GM12873 (cell line): ENCODE data around the gene ZNF688.

Source experiments
- TF ChIP-seq, protein P1 (sequence below): IDR thresholded peaks from 2 replicates; pipeline ENCODE4 v1.5.1; 2012; ENCODE audit warnings: low read depth, mild to moderate bottlenecking, moderate library complexity, low read length, control low read depth; ENCODE audit not compliant: insufficient read depth; ENCODE audit errors: missing control alignments

The ZNF688 gene

DNA sequence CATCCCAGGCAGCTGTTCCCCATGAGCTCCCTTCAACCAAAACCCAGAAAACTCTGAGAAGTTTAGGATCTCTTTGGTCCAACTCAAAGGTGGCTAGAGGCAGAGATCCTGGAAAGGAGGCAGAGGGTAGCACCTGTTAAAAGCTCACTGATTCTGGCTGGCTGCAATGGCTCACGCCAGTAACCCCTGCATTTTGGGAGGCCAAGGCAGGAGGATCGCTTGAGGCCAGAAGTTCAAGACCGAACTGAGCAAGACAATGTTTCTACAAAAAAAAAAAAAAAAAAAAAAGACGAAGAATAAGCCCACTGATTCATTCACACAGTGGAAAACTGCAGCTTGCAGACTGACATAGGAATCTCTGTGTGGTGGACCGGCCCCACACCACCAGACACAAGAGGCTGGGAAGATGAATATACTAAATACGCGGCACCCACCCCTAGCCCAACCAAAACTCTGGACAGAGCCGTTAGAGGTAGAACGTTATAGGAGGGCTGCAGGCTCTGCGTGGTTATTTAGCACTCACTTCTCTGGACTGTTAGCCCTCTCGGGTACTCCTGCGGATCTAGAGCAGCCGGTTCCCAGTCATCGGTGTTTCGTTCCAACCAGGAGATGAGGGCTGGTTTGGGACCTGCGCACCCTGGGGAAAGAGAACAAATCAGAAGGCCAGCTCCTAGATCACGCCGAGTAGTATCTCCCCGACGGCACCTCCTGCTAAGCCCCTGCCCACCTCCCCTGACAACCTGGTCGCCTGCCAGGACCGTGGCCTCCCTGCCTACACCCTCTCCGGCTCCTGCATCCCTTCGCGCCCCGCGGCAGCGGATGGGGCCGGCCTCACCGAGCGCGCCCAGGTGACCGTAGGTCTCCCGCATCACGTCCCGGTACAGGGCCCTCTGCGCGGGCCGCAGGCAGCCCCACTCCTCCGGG, 37.8 kb upstream of the ZNF688 start:
- TF ChIP-seq, protein P1, sequence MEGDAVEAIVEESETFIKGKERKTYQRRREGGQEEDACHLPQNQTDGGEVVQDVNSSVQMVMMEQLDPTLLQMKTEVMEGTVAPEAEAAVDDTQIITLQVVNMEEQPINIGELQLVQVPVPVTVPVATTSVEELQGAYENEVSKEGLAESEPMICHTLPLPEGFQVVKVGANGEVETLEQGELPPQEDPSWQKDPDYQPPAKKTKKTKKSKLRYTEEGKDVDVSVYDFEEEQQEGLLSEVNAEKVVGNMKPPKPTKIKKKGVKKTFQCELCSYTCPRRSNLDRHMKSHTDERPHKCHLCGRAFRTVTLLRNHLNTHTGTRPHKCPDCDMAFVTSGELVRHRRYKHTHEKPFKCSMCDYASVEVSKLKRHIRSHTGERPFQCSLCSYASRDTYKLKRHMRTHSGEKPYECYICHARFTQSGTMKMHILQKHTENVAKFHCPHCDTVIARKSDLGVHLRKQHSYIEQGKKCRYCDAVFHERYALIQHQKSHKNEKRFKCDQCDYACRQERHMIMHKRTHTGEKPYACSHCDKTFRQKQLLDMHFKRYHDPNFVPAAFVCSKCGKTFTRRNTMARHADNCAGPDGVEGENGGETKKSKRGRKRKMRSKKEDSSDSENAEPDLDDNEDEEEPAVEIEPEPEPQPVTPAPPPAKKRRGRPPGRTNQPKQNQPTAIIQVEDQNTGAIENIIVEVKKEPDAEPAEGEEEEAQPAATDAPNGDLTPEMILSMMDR: no peak

GRCh38 chr16:30606004-30606403, 34.5 kb upstream of the ZNF688 start:
- TF ChIP-seq, protein P1: no peak

DNA sequence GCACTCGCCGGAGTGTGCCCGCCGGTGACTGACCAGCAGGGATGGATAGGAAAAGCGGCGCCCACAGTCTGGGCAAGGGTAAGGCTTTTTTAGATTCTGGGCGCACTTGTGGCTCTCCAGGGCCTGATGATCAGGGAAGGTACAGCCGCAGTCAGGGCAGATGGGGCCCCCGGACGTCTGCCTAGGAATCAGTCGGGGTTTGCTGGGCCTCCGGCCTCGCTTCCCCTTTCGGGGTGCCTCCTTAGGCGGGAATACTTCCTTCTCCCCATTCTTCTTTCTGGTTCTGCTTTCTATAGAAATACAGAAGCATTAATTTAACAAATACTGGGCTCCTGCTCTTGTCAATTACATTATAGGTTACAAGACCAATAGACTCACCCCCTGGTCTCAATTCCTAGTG, 33.6 kb upstream of the ZNF688 start:
- TF ChIP-seq, protein P1: no peak

- TF ChIP-seq, protein P1: no peak
Observed at GRCh38 chr16:30604316-30604947, 32.9 kb upstream of the ZNF688 start.

DNA sequence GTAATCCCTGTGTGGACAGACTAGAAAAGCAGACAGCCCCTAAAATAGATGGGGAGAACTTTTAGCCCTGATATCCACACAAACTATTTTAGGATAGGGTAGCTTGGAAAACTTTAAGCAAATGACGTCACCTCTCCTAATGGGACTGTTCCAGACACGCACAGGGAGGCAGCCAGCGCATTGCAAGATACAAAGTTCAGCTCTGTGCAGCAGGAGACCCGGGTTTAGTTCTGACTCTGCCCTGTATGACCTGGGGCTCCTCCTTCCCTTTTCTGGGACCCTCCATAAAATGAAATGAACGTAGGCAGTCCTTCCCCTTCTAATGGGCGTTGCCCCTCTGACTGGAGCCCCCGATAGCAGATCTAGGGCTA, 32.4 kb upstream of the ZNF688 start:
- TF ChIP-seq, protein P1: no peak

DNA sequence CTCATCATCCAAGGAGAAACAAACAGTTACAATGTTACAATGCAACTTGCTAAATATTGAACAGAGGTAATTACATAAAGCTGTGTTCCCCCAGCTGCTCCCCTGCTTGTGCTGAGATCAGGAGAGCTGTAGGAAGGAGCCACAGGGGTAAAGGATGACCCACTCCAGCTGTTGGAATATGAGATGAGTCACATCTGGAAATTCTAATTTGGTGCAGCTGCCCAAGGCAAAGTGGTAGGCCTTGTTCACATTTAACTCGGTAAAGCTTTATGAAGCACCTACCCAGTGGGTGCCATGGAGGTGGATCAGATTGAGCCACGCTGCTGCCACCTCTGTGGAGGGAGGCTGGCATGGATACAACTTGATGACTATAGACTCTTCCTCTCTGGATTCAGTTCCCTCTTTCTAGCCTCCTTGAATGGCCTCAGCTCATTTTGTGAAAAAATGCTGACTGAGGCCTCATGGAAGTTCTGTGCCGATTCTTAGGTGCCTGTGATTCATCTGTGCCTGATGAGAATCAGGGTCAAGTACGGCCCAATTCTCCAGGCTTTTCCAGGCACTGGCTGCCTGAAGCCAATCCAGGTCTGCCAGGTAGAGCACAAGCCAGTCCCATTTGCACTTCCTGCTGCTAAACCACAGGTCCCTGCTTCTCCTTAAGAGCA, 31.2 kb upstream of the ZNF688 start:
- TF ChIP-seq, protein P1: no peak

DNA sequence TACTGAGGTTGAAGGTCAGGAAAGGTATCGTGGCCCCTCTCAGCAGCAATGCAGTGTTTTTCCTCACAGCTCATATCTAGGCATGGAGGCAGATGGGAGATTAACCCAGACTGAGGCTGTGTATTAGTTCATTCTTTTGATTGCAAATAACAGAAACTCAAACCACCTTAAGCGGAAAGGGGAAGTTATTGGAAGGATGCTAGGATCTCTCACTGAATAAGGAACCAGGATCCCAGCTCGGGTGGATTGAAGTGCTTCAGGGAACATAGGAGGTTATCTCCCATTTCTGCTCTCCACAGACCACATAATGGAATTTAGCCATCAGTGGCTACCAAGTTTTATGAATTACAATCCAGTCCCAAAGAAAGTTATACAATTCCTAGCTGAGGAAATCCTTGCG, 30.5 kb upstream of the ZNF688 start:
- TF ChIP-seq, protein P1: no peak
